HL-60 (cell line): Measurements from ENCODE around the gene CHKB.

Source experiments
- DNase-seq, 2 experiments: peaks; one replicate each; pipeline ENCODE4 v3.0.0-alpha.2; 2010 to 2020; ENCODE audit warnings: low read depth in 1 of 2, low spot score in 1 of 2
- H3K27ac ChIP-seq: fragments of 250-450 bp; sonication (Bioruptor Pico); replicated peaks from 2 replicates; pipeline ENCODE4 v1.5.1; 2020; ENCODE audit warnings: mild to moderate bottlenecking, moderate library complexity
- H3K27me3 ChIP-seq: fragments of 250-450 bp; sonication (Bioruptor Pico); 2 replicates; pipeline ENCODE4 v1.5.1; 2021; ENCODE audit warnings: mild to moderate bottlenecking, moderate library complexity; ENCODE audit not compliant: insufficient read depth, poor library complexity, severe bottlenecking
- H3K4me3 ChIP-seq: replicated peaks from 2 replicates; pipeline ENCODE4 v1.5.1; 2011; ENCODE audit warnings: mild to moderate bottlenecking, control low read depth, low read length; ENCODE audit not compliant: insufficient read depth
- CTCF ChIP-seq: IDR thresholded peaks from one replicate; pipeline ENCODE4 v1.5.1; 2011; ENCODE audit warnings: low read length, control low read depth, inconsistent platforms; ENCODE audit not compliant: insufficient read depth
- GABPA ChIP-seq: IDR thresholded peaks from 2 replicates; pipeline ENCODE4 v1.6.1; 2012; ENCODE audit warnings: low read depth
- POLR2AphosphoS5 ChIP-seq: IDR thresholded peaks from 2 replicates; pipeline ENCODE4 v1.6.1; 2012; ENCODE audit warnings: low read depth
- SPI1 ChIP-seq: IDR thresholded peaks from 2 replicates; pipeline ENCODE4 v1.6.1; 2012; ENCODE audit warnings: low read depth, mild to moderate bottlenecking, borderline replicate concordance
- TF ChIP-seq, protein P1 (sequence below): IDR thresholded peaks from 2 replicates; pipeline ENCODE4 v1.6.1; 2012; ENCODE audit warnings: low read depth; ENCODE audit not compliant: insufficient replicate concordance

CHKB gene

DNA sequence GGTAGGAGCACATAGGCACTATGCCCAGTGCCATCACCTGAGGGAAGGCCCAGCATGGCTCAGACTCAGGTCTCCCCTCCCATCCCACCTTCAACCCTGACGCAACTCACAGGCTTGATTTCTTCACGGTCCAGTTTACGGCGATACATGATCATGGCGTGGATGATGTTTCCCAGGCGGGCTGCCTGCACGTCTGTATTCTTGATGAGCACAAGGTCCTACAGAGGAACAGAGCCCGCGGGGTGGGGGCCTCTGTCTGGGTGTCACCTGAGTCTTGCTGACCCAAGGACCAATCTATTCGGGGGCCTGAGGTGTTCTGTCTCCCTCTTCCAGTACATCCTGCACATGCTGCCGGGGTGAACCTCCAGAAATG lies 8.3 kb downstream of the CHKB start:
- TF ChIP-seq CTCF (no peak), SPI1 (no peak), POLR2AphosphoS5 (no peak), GABPA (no peak)
- TF ChIP-seq, protein P1, sequence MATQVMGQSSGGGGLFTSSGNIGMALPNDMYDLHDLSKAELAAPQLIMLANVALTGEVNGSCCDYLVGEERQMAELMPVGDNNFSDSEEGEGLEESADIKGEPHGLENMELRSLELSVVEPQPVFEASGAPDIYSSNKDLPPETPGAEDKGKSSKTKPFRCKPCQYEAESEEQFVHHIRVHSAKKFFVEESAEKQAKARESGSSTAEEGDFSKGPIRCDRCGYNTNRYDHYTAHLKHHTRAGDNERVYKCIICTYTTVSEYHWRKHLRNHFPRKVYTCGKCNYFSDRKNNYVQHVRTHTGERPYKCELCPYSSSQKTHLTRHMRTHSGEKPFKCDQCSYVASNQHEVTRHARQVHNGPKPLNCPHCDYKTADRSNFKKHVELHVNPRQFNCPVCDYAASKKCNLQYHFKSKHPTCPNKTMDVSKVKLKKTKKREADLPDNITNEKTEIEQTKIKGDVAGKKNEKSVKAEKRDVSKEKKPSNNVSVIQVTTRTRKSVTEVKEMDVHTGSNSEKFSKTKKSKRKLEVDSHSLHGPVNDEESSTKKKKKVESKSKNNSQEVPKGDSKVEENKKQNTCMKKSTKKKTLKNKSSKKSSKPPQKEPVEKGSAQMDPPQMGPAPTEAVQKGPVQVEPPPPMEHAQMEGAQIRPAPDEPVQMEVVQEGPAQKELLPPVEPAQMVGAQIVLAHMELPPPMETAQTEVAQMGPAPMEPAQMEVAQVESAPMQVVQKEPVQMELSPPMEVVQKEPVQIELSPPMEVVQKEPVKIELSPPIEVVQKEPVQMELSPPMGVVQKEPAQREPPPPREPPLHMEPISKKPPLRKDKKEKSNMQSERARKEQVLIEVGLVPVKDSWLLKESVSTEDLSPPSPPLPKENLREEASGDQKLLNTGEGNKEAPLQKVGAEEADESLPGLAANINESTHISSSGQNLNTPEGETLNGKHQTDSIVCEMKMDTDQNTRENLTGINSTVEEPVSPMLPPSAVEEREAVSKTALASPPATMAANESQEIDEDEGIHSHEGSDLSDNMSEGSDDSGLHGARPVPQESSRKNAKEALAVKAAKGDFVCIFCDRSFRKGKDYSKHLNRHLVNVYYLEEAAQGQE = no peak
- no peak overlapping the region for H3K27ac ChIP-seq
- H3K27me3 ChIP-seq = no peaks in the 10 kb centered on the region

GRCh38 chr22:50573491-50574382 lies 8.9 kb downstream of the CHKB start:
- H3K4me3 ChIP-seq = no peak overlapping the region
- DNase-seq = no peak
- no peaks in the 10 kb centered on the region for H3K27me3 ChIP-seq
- TF ChIP-seq POLR2AphosphoS5 = no peak
- TF ChIP-seq, protein P1 = no peak
- TF ChIP-seq GABPA = no peak
- TF ChIP-seq SPI1 = no peak
- no peak for TF ChIP-seq CTCF
- H3K27ac ChIP-seq = no peak overlapping the region

More for the DNA sequence above, 8.3 kb downstream of the CHKB start:
- H3K4me3 ChIP-seq = no peak overlapping the region
- no peak for DNase-seq

GRCh38 chr22:50572965-50573364 lies 9.7 kb downstream of the CHKB start:
- no peak for DNase-seq
- Histone ChIP-seq H3K27ac (no peak overlapping the region), H3K27me3 (no peaks in the 10 kb centered on the region), H3K4me3 (no peak overlapping the region)
- TF ChIP-seq SPI1 = no peak
- no peak for TF ChIP-seq GABPA
- no peak for TF ChIP-seq CTCF
